Esophagus muscularis mucosa (tissue), 4 donors: ENCODE measurements around the gene GPR55. TPM values are rescaled to one million over a fixed set of nuclear protein-coding genes. Genes with fewer than 3 reads are reported as not detected.

ENCODE experiments used
- DNase-seq: peaks from one replicate; pipeline ENCODE4 v3.0.0-alpha.2; 2017; ENCODE audit errors: extremely low spot score
- H3K27ac ChIP-seq, 4 donors: fragments of 200-600 bp; sonication (generic); replicated peaks in 1 of 4; 1 replicate in 3 of 4; 2 replicates in 1 of 4; pipeline ENCODE4 v1.5.1; 2016 to 2019; ENCODE audit warnings: mild to moderate bottlenecking in 1 of 4
- H3K27me3 ChIP-seq, 4 donors: fragments of 200-600 bp; sonication (generic); one replicate each; pipeline versions ENCODE4 v1.5.1 to v1.6.0; 2016 to 2019
- H3K36me3 ChIP-seq, 4 donors: fragments of 200-600 bp; sonication (generic); one replicate each; pipeline ENCODE4 v1.5.1; 2016 to 2019
- H3K4me1 ChIP-seq, 4 donors: fragments of 200-600 bp; sonication (generic); one replicate each; pipeline ENCODE4 v1.5.1; 2016 to 2019
- H3K4me3 ChIP-seq, 4 donors: fragments of 200-600 bp; sonication (generic); 1 replicate in 2 of 4; 2 replicates in 2 of 4; pipeline ENCODE4 v1.5.1; 2016 to 2019; ENCODE audit warnings: mild to moderate bottlenecking in 4 of 4, moderate library complexity in 1 of 4
- H3K9me3 ChIP-seq, 4 donors: fragments of 200-600 bp; sonication (generic); 1 replicate in 3 of 4; 2 replicates in 1 of 4; pipeline ENCODE4 v1.5.1; 2016 to 2019
- CTCF ChIP-seq, 3 experiments: fragments of 200-600 bp in 2 of 3; fragments of 450-650 bp in 1 of 3; sonication (generic) in 2 of 3; IDR thresholded peaks; one replicate each; pipeline ENCODE4 v1.5.1; 2017 to 2019; ENCODE audit warnings: antibody characterized with exemption in 3 of 3, mild to moderate bottlenecking in 2 of 3, moderate library complexity in 1 of 3
- EP300 ChIP-seq: sonication (generic); formaldehyde crosslinking; IDR thresholded peaks from one replicate; pipeline ENCODE4 v1.6.1; 2017; ENCODE audit warnings: antibody characterized with exemption
- POLR2A ChIP-seq: fragments of 450-650 bp; IDR thresholded peaks from one replicate; pipeline ENCODE4 v1.6.1; 2017; ENCODE audit warnings: antibody characterized with exemption, moderate library complexity, mild to moderate bottlenecking, low read depth
- POLR2AphosphoS5 ChIP-seq, 2 donors: sonication (generic); formaldehyde crosslinking; IDR thresholded peaks; one replicate each; pipeline ENCODE4 v1.6.1; 2017; ENCODE audit warnings: antibody characterized with exemption in 2 of 2
- WGBS: methylation state at CpG from one replicate; pipeline ENCODE4 v1.1.5; 2018; 5-methylcytosine and 5-hydroxymethylcytosine counted together
- intact Hi-C: fragments of 100-400 bp; cut with DNase I; formaldehyde crosslinking; loops from one replicate; pipeline ENCODE4 v1.15.1; 2023
- total RNA-seq, 4 donors: library from RNA; depleted of rRNA; stranded (reverse); fragments of >200 nt; gene quantifications; one replicate each; pipeline versions ENCODE4 v1.1.0 to v1.2.1, GENCODE V29; 2016

GPR55 gene
- total RNA-seq, 4 donors from 2014 or later, result 0.29 to 0.42 TPM; not detected in 2

GRCh38 chr2:230872151-230872967 lies 52.7 kb downstream of the GPR55 start:
- Histone ChIP-seq H3K9me3 (no peaks in the 10 kb centered on the region), H3K4me3 (no peak overlapping the region), H3K27ac (peak overlapping the region; percentile 68 to 81 (median 80)), H3K36me3 (peaks cover 6 to 33% (median 17%) of the 10 kb centered on the region in 4 donors), H3K27me3 (no peaks in the 10 kb centered on the region), H3K4me1 (peaks cover 34 to 72% (median 68%) of the 10 kb centered on the region in 4 donors)
- TF ChIP-seq CTCF (IDR thresholded peaks at IDR 0.05) (no peak), EP300 (no peak), POLR2AphosphoS5 (IDR thresholded peaks at IDR 0.05) (no peak), POLR2A (no peak)
- WGBS, result 68% methylated on average over 11 of the region's 14 CpGs
- DNase-seq, result no peak
- intact Hi-C loops, result no loop called here

- H3K4me1 ChIP-seq, result peaks cover 42 to 80% (median 76%) of the 10 kb centered on the region in 4 donors
- H3K27ac ChIP-seq, result peak overlapping the region; percentile 68 to 81 (median 80)
- no peak overlapping the region for H3K4me3 ChIP-seq
- no peak for TF ChIP-seq CTCF (IDR thresholded peaks at IDR 0.05)
- no peak for TF ChIP-seq POLR2A
- TF ChIP-seq POLR2AphosphoS5 (IDR thresholded peaks at IDR 0.05), result no peak
- no peak for TF ChIP-seq EP300
- H3K9me3 ChIP-seq, result no peaks in the 10 kb centered on the region
- no peak for DNase-seq
- peaks cover 0 to 25% (median 9%) of the 10 kb centered on the region in 4 donors for H3K36me3 ChIP-seq
- WGBS, result 62% methylated on average over 11 of the region's 17 CpGs
- intact Hi-C loops, result no loop called here
- H3K27me3 ChIP-seq, result no peaks in the 10 kb centered on the region
Observed at GRCh38 chr2:230871361-230872150, 53.5 kb downstream of the GPR55 start.

- peaks cover 0 to 18% (median 4%) of the 10 kb centered on the region in 4 donors for H3K36me3 ChIP-seq
- no peaks in the 10 kb centered on the region for H3K27me3 ChIP-seq
- 17% methylated on average over 14 of the region's 18 CpGs for WGBS
- H3K9me3 ChIP-seq, result no peaks in the 10 kb centered on the region
- intact Hi-C loops, result no loop called here
- TF ChIP-seq EP300 (no peak), POLR2A (no peak), POLR2AphosphoS5 (IDR thresholded peaks at IDR 0.05) (no peak), CTCF (IDR thresholded peaks at IDR 0.05) (no peak)
- DNase-seq, result no peak
- peak overlapping the region; percentile 68 to 81 (median 80) for H3K27ac ChIP-seq
- H3K4me3 ChIP-seq, result peak overlapping the region in 1 of 4 donors; percentile 22
- peaks cover 50 to 88% (median 84%) of the 10 kb centered on the region in 4 donors for H3K4me1 ChIP-seq
Observed at GRCh38 chr2:230870544-230871360, 54.3 kb downstream of the GPR55 start.

- Histone ChIP-seq H3K27ac (peak overlapping the region; percentile 68 to 81 (median 80)), H3K4me3 (no peak overlapping the region), H3K9me3 (no peaks in the 10 kb centered on the region), H3K36me3 (peaks cover 0 to 10% (median 3%) of the 10 kb centered on the region in 4 donors), H3K4me1 (peaks cover 52 to 95% (median 92%) of the 10 kb centered on the region in 4 donors), H3K27me3 (no peaks in the 10 kb centered on the region)
- 79% methylated on average over 5 of the region's 11 CpGs for WGBS
- DNase-seq, result no peak
- TF ChIP-seq POLR2AphosphoS5 (IDR thresholded peaks at IDR 0.05) (no peak), CTCF (IDR thresholded peaks at IDR 0.05) (no peak)
- intact Hi-C loops, result no loop called here
Observed at GRCh38 chr2:230869914-230870543, 55.0 kb downstream of the GPR55 start.
